ENCODE results near the gene CELSR3. TPM values are rescaled to one million over a fixed set of nuclear protein-coding genes. Genes with fewer than 3 reads are reported as not detected.

CELSR3 gene
- total RNA-seq, 1 experiment from 2014 or later, result 23.9 TPM

DNA sequence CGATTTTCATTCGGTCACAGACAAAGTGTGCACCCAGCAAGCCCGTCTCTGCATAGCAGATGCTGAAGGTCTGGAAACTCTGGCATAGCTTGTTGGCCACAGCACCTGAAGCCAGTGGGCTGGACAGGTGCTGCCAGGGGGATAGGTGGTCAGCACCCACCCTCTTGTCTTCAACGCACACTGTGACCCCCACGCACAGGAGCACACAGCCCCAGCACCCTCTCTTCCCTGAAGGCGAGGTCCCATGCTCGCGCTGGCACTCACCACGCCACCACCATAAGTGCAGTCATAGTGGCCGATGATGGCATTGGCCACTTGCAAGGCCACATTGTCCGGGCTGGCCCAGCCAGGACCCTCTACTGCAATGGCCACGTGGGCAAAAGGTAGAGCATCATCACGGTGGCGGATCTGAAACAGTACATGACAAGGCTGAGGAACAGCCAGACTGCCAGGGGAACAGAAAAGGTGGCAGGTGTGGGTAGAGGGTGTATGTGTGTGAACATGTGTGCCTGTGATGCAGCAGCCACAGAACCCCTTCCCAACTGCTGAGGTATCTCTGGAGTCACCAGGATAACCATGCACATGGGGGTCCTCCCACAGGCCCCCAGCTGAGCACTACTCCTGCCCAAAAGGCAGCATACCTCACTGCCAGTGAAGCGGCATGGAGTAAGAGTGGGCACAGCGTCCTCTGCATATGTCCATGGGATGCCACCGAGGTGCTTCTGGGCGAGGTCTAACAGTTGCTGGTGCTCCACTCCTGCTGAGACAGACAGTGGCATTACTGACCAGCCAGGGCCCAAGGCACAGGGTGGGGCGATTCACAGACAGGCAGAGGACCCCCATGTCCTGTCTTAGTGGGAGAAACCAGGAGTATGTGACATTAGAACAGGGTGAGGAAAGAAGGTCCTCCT is 61.7 kb downstream of the CELSR3 start:
- Histone ChIP-seq H3K56ac (ENCODE audit: insufficient read length, low read depth, low read length) (no peak overlapping the region), H3K4me1 (ENCODE audit: insufficient read depth, low read length) (no peaks in the 10 kb centered on the region), H2BK12ac (ENCODE audit: insufficient read length, low read depth, low read length) (no peak overlapping the region), H2BK20ac (ENCODE audit: low read depth, low read length, poor library complexity, severe bottlenecking) (no peak overlapping the region), H3K9ac (ENCODE audit: extremely low read depth, insufficient read length, low read length) (no peak overlapping the region), H2AFZ (ENCODE audit: low read length) (no peak overlapping the region), H3K27me3 (ENCODE audit: insufficient read depth, low read length) (no peaks in the 10 kb centered on the region), H4K91ac (ENCODE audit: insufficient read length, low read depth, low read length) (no peak overlapping the region), H2AK5ac (ENCODE audit: insufficient read length, low read length) (no peak overlapping the region), H3K23ac (ENCODE audit: insufficient read length, low read depth, low read length) (no peak overlapping the region), H3K27ac (ENCODE audit: insufficient read length, low read depth, low read length) (no peak overlapping the region), H3K23me2 (ENCODE audit: insufficient read length, low read depth, low read length, poor library complexity, severe bottlenecking) (no peaks in the 10 kb centered on the region), H4K20me1 (ENCODE audit: control insufficient read depth, insufficient read depth, insufficient read length) (no peaks in the 10 kb centered on the region), H2BK5ac (ENCODE audit: insufficient read length, low read length) (no peak overlapping the region), H3K79me2 (ENCODE audit: insufficient read depth, low read length) (no peaks in the 10 kb centered on the region), H3K4ac (ENCODE audit: low read depth, low read length) (no peak overlapping the region), H3K9me3 (ENCODE audit: control insufficient read depth, low read depth, low read length) (no peaks in the 10 kb centered on the region), H3K18ac (ENCODE audit: insufficient read length, low read depth, low read length) (no peak overlapping the region), H2BK15ac (ENCODE audit: low read depth, low read length) (no peak overlapping the region), H4K8ac (replicated peaks; ENCODE audit: insufficient read length, low read depth, low read length) (no peak overlapping the region), H4K5ac (ENCODE audit: insufficient read length, low read depth, low read length) (no peak overlapping the region), H3K4me2 (ENCODE audit: insufficient read depth, insufficient read length, low read length) (no peak overlapping the region), H2BK120ac (ENCODE audit: low read depth, low read length, poor library complexity, severe bottlenecking) (no peak overlapping the region), H3T11ph (ENCODE audit: low read length) (no peak overlapping the region), H3K14ac (ENCODE audit: insufficient read depth, low read length) (no peak overlapping the region), H3K79me1 (ENCODE audit: insufficient read depth, low read depth, low read length, poor library complexity, severe bottlenecking) (no peaks in the 10 kb centered on the region)
- H3K36me3 Mint-ChIP-seq (ENCODE audit: insufficient read depth in 1 of 3, low read depth in 3 of 3), result peaks cover 61 to 93% (median 69%) of the 10 kb centered on the region in 3 experiments
- no peak overlapping the region for H3K4me3 Mint-ChIP-seq
- WGBS (ENCODE audit: extremely low coverage, insufficient read length, low lambda C conversion rate), result no CpG with 5 or more reads among the region's 19 CpGs
- no peak for DNase-seq
- H3K27me3 Mint-ChIP-seq (ENCODE audit: low read depth), result no peaks in the 10 kb centered on the region
- TF ChIP-seq, protein P1, sequence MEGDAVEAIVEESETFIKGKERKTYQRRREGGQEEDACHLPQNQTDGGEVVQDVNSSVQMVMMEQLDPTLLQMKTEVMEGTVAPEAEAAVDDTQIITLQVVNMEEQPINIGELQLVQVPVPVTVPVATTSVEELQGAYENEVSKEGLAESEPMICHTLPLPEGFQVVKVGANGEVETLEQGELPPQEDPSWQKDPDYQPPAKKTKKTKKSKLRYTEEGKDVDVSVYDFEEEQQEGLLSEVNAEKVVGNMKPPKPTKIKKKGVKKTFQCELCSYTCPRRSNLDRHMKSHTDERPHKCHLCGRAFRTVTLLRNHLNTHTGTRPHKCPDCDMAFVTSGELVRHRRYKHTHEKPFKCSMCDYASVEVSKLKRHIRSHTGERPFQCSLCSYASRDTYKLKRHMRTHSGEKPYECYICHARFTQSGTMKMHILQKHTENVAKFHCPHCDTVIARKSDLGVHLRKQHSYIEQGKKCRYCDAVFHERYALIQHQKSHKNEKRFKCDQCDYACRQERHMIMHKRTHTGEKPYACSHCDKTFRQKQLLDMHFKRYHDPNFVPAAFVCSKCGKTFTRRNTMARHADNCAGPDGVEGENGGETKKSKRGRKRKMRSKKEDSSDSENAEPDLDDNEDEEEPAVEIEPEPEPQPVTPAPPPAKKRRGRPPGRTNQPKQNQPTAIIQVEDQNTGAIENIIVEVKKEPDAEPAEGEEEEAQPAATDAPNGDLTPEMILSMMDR (conservative IDR thresholded peaks at IDR 0.05), result no peak
- no peaks in the 10 kb centered on the region for H3K9me3 Mint-ChIP-seq
- no peak overlapping the region for H3K27ac Mint-ChIP-seq
- peaks cover 4 to 11% of the 10 kb centered on the region in 2 experiments for H3K4me1 Mint-ChIP-seq

Data from H9 (cell line).